GM10266 (cell line): ENCODE measurements around the gene C10orf90.

ENCODE experiments used
- DNase-seq: peaks from one replicate; pipeline ENCODE4 v3.0.0; 2012; ENCODE audit errors: extremely low spot score
- TF ChIP-seq, protein P1 (sequence below): IDR thresholded peaks from 2 replicates; pipeline ENCODE4 v1.5.1; 2012; ENCODE audit warnings: mild to moderate bottlenecking, low read depth; ENCODE audit not compliant: control insufficient read depth, insufficient read depth; ENCODE audit errors: missing control alignments

The C10orf90 gene

DNA sequence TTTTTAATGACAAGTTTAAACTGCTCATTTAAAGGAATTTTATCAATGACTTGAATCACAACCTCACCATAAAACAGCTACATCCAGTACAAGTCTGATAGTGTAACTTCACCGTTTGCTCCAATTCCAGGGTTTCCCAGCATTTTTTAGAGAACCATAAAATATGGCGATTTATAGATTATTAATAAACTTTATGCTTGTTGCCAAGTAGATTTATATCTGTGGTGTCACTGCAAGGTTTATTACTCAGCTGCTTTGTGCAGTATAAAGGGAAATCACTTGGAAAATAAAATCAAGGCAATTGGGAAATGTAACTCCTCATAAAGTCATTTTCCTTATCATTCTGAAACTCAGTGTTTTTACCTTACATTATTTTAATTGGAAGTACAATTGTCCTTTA lies 218.2 kb downstream of the C10orf90 start:
- TF ChIP-seq, protein P1, sequence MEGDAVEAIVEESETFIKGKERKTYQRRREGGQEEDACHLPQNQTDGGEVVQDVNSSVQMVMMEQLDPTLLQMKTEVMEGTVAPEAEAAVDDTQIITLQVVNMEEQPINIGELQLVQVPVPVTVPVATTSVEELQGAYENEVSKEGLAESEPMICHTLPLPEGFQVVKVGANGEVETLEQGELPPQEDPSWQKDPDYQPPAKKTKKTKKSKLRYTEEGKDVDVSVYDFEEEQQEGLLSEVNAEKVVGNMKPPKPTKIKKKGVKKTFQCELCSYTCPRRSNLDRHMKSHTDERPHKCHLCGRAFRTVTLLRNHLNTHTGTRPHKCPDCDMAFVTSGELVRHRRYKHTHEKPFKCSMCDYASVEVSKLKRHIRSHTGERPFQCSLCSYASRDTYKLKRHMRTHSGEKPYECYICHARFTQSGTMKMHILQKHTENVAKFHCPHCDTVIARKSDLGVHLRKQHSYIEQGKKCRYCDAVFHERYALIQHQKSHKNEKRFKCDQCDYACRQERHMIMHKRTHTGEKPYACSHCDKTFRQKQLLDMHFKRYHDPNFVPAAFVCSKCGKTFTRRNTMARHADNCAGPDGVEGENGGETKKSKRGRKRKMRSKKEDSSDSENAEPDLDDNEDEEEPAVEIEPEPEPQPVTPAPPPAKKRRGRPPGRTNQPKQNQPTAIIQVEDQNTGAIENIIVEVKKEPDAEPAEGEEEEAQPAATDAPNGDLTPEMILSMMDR, result no peak
- DNase-seq, result no peak

DNA sequence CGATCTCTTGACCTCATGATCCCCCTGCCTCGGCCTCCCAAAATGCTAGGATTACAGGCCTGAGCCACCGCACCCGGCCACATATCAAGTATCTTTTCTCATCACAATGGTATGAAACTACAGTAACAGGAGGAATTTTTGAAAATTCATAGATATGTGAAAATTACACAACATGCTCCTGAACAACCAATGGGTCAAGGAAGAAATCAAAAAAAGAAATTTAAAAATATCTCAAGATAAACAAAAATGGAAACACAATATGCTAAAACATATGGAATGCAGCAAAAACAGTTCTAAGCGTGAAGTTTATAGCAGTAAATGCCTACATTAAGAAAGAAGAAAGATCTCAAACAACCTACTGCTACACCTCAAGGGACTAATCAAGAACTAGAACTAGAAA lies 222.4 kb downstream of the C10orf90 start:
- TF ChIP-seq, protein P1, result no peak
- no peak for DNase-seq

DNA sequence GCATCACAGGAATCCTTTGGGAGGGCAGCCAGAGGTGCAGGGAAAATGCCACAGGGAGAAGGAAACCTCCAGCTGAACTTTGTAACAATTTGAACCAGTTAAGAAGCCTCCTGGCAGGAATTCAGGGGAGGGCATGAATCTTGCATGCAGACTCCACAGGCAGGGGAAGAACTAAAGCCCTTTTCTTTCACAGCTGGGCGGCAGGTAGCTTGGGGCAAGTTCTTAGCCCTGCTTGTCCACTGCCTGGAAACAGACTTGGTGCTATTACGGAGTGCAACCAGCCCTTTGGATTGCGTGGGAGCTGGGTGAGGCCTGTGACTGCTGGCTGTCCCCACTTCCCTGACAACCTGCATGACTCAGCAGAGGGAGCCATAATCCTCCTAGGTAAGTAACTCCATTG lies 230.6 kb downstream of the C10orf90 start:
- DNase-seq, result no peak

DNA sequence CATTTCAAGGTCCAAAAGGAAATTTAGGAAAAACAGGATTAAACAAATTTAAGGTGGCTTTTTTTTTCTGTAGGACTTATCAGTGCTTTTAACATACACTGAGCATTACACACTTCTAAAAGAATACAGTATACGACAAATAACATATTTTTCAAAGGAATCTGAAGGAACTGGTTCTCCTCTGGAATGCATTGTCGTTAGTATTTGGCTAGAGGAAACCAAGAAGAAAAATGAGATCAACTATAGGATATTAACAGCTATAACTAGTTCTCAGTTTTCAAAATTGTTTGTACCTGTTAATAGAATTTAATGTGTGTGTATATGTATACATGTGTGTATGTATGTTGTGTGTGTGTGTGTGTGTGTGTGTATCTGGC lies 232.1 kb downstream of the C10orf90 start:
- DNase-seq, result no peak
- TF ChIP-seq, protein P1, result no peak

More for the DNA sequence above, 230.6 kb downstream of the C10orf90 start:
- TF ChIP-seq, protein P1, result no peak

DNA sequence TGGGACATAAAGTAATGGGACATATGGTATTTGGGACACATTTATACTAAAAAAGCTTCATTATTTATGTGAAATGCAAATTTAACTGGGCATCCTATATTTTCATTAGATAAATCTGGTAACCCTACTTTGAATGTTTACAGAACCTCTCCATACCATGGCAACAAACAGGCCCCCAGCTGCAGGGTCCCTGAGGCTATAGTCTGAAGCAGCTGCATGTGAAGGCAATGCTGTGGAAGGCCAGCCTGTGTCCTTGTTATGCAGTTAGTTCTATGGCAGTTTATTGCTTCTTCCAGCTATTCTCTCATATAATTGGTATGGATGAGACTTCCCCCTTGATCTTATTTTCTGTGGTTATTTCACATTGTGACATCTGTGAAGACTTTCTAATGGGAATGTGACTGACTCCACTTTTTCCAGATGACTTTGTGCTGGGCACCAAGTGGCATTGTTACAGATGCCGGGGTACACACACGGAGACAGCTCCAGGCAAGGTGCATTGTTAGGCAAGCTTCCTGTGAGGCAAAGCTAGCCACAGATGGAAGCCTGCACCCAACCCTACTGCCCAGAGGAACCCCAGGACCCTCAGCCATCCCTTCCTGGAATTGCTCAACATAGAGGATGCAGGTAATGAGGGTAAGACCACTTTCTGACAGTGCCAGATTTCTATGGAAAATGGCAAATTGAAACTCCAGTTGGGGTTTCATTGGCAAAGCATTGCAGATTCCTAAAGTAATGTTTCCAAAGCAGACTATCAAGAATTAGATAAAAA lies 232.7 kb downstream of the C10orf90 start:
- TF ChIP-seq, protein P1, result no peak
- DNase-seq, result no peak

DNA sequence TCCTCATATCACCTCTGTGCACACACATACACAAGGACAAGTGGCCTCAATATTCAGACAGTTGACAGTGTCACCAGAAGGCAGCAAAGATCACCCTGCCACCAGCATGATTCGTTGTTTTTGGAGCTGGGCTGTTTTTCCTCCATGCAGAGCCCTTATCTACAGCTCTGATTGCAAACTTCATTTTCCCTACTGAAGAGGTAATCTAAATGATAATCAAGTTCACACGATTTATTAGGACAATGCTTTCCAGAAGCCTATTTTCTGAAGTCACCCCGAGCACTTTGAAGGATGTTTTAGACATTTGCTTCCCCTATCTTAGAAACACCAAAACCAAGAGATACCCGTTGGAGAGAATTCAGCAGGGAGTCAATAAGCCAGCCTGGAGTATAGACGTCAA lies 236.3 kb downstream of the C10orf90 start:
- TF ChIP-seq, protein P1, result no peak
- no peak for DNase-seq

DNA sequence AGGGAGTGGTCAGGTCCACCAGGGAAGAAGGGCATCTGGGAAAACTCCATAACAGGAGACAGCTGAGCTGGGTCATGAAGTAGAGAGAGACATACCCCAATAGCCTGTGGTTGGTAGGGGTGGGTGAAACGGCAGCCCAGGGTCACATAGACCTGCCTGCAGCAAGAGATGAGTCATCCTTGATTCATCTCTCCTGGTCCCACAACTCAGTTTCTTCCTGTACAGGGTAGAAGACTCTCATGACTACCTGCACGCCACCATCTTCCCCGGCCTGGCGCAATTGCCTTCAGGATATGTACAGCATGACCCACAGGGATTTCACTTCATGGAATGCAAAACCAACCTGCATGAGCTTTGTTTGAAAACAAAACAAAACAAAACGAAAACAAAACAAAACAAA lies 237.1 kb downstream of the C10orf90 start:
- no peak for DNase-seq

More for the DNA sequence above, 237.1 kb downstream of the C10orf90 start:
- TF ChIP-seq, protein P1, result no peak
